Type B pancreatic cell (in vitro differentiated cells): ENCODE data around the gene GCGR. TPM values are rescaled to one million over a fixed set of nuclear protein-coding genes. Genes with fewer than 3 reads are reported as not detected.

Source experiments
- DNase-seq: peaks from one replicate; pipeline ENCODE4 v3.0.0; 2021; ENCODE audit warnings: mixed read lengths; ENCODE audit not compliant: unreplicated experiment; ENCODE audit errors: extremely low spot score
- H3K27ac Mint-ChIP-seq: 2 replicates; pipeline ENCODE4 v1.8.0; 2021; ENCODE audit warnings: mild to moderate bottlenecking, mixed read lengths
- H3K27me3 Mint-ChIP-seq: 2 replicates; pipeline ENCODE4 v1.8.0; 2021; ENCODE audit warnings: mixed read lengths
- H3K36me3 Mint-ChIP-seq: 2 replicates; pipeline ENCODE4 v1.8.0; 2021; ENCODE audit warnings: mixed read lengths
- H3K4me1 Mint-ChIP-seq: one replicate; pipeline ENCODE4 v1.8.0; 2021; ENCODE audit warnings: mixed read lengths; ENCODE audit not compliant: unreplicated experiment
- H3K4me3 Mint-ChIP-seq: 2 replicates; pipeline ENCODE4 v1.8.0; 2021; ENCODE audit warnings: mild to moderate bottlenecking, mixed read lengths
- H3K9me3 Mint-ChIP-seq: 2 replicates; pipeline ENCODE4 v1.8.0; 2021; ENCODE audit warnings: mixed read lengths
- total RNA-seq: library from RNA; stranded (reverse); gene quantifications from 2 replicates; pipeline ENCODE4 v1.2.1, GENCODE V29; 2021; ENCODE audit warnings: low replicate concordance
- TF ChIP-seq, protein P1 (sequence below): fragments of 200-600 bp; sonication (generic); conservative IDR thresholded peaks from 2 replicates; pipeline ENCODE4 v1.5.0; 2021; ENCODE audit warnings: antibody characterized with exemption, mild to moderate bottlenecking

The GCGR gene
- total RNA-seq, 1 donor from 2014 or later: 1.2 TPM

DNA sequence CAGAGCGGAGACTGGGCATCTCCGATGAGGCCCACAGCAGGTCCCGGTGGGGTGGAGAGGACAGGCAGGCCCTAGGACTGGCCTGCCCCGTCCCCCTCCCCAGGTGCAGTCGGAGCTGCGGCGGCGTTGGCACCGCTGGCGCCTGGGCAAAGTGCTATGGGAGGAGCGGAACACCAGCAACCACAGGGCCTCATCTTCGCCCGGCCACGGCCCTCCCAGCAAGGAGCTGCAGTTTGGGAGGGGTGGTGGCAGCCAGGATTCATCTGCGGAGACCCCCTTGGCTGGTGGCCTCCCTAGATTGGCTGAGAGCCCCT lies 9.4 kb downstream of the GCGR start:
- no peaks in the 10 kb centered on the region for H3K36me3 Mint-ChIP-seq
- peaks cover 7% of the 10 kb centered on the region for H3K4me1 Mint-ChIP-seq
- H3K27me3 Mint-ChIP-seq: peaks cover 16% of the 10 kb centered on the region
- TF ChIP-seq, protein P1, sequence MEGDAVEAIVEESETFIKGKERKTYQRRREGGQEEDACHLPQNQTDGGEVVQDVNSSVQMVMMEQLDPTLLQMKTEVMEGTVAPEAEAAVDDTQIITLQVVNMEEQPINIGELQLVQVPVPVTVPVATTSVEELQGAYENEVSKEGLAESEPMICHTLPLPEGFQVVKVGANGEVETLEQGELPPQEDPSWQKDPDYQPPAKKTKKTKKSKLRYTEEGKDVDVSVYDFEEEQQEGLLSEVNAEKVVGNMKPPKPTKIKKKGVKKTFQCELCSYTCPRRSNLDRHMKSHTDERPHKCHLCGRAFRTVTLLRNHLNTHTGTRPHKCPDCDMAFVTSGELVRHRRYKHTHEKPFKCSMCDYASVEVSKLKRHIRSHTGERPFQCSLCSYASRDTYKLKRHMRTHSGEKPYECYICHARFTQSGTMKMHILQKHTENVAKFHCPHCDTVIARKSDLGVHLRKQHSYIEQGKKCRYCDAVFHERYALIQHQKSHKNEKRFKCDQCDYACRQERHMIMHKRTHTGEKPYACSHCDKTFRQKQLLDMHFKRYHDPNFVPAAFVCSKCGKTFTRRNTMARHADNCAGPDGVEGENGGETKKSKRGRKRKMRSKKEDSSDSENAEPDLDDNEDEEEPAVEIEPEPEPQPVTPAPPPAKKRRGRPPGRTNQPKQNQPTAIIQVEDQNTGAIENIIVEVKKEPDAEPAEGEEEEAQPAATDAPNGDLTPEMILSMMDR: no peak
- H3K4me3 Mint-ChIP-seq: no peak overlapping the region
- H3K27ac Mint-ChIP-seq: no peak overlapping the region
- H3K9me3 Mint-ChIP-seq: no peaks in the 10 kb centered on the region
- no peak for DNase-seq

DNA sequence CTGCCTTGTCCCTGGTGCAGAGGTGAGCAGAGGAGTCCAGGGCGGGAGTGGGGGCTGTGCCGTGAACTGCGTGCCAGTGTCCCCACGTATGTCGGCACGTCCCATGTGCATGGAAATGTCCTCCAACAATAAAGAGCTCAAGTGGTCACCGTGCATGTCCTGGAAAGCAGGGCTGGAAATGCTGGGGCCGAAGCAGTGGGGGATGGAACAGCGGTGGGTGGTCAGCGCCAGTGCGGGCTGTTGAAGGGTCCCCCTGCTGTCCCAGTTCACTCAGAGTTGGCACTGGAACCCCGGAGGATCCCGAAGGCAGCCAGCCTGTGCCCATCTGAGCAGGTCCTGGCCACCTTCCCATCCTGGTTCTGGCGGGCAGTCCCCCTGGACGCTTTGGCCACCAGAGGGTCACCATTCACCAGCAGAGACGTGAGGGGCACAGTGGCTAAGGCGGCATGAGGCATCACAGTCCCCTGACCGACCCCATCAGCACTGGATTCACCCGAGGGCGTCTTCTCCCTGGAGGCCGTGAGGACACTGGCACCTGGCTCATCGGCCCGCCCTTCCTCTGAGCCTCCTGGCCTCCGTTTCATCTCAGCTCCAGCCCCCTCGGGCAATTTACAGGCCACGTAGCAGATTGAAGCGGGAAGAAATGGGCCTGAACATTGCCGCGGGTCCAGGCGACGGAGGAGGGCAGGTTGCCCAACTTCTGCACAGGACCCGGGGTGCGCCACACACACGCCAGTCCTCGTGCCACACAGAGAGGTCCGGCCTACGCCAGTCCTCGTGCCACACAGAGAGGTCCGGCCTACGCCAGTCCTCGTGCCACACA lies 10.1 kb downstream of the GCGR start:
- TF ChIP-seq, protein P1: no peak
- Mint-ChIP-seq H3K4me3 (no peak overlapping the region), H3K9me3 (no peaks in the 10 kb centered on the region), H3K4me1 (peaks cover 7% of the 10 kb centered on the region), H3K27ac (no peak overlapping the region), H3K36me3 (no peaks in the 10 kb centered on the region), H3K27me3 (peaks cover 13% of the 10 kb centered on the region)
- no peak for DNase-seq

DNA sequence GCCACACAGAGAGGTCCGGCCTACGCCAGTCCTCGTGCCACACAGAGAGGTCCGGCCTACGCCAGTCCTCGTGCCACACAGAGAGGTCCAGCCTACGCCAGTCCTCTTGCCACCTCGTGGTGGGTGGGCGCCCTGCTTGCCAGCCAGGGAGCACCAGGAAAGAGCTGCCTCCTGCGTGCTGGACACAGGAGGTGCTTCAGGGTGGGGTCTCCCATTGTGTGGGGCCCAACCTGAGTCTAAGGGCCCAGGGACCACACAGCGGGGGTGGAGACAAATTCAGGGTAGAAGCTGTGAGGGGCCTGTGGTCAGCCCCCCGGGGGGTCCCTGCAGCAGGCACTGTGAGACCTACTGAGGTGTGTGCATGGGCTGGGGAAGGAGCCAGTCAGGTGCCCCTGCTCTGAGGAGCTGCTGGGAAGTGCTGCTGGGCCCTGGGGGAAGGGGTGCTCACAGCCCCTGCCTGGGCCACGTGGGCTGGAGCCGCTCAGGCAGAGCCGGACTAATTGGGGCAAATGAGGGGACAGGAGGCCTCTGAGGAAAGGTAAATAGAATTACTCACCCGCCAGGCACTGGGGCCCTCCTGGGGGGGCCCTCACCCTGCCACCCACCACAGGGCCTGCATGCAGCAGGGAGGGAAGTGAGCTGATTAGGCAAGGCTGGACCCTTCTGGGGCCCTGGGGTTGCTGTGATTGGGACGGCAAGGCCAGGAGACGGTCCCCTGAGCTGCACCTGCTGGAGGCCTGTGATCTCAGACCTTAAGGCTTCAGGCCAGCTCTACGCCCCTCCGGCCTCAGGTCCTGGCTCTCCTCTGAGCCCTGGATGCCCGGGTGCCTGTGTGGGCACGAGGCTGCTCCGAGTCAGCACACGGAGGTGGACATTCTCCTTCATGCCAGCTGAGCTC lies 11.0 kb downstream of the GCGR start:
- TF ChIP-seq, protein P1: no peak
- H3K27ac Mint-ChIP-seq: no peak overlapping the region
- no peak overlapping the region for H3K4me3 Mint-ChIP-seq
- DNase-seq: no peak
- no peaks in the 10 kb centered on the region for H3K36me3 Mint-ChIP-seq
- H3K27me3 Mint-ChIP-seq: peaks cover 6% of the 10 kb centered on the region
- peaks cover 7% of the 10 kb centered on the region for H3K4me1 Mint-ChIP-seq
- H3K9me3 Mint-ChIP-seq: no peaks in the 10 kb centered on the region

DNA sequence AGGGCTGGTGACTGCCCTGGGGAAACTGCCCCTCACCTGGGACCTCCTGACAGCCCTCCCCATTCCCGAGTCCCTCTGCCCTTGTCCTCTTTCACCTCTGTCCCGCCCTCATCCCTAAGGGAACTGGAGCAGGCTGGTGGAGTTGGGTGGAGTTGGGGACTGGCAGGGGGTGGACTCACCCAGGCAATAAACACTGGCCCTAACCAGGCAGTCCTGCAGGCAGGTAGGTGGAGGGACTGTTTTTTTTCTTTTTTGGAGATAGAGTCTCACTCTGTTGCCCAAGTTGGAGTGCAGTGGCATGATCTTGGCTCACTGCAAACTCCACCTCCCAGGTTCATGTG lies 11.7 kb downstream of the GCGR start:
- no peak for DNase-seq
- Mint-ChIP-seq H3K27me3 (peaks cover 6% of the 10 kb centered on the region), H3K4me3 (no peak overlapping the region), H3K36me3 (no peaks in the 10 kb centered on the region), H3K27ac (no peak overlapping the region), H3K4me1 (peaks cover 7% of the 10 kb centered on the region), H3K9me3 (no peaks in the 10 kb centered on the region)
- TF ChIP-seq, protein P1: no peak

DNA sequence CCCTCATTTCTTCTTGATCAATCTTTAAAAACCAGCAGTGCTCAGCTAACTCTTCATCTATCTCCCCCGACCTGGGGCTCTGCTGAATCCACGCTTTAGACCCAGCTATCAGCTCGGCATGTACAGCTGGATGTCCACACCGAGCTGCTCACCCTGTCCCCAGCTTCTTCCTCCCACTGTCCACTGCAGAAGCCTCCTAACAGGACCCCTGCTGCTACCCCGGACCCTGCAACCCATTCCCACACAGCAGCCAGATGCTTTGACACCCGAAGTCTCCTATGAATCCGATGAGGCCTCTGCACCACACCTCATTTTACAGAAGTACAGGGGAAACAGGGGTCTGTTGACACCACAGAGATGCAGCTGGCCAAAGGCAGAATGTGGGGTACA lies 13.8 kb downstream of the GCGR start:
- Mint-ChIP-seq H3K36me3 (no peaks in the 10 kb centered on the region), H3K27me3 (peaks cover 6% of the 10 kb centered on the region), H3K4me3 (no peak overlapping the region), H3K4me1 (peaks cover 7% of the 10 kb centered on the region), H3K27ac (no peak overlapping the region), H3K9me3 (no peaks in the 10 kb centered on the region)
- TF ChIP-seq, protein P1: no peak
- no peak for DNase-seq
